Mesothelial cell of epicardium (in vitro differentiated cells): ENCODE measurements around the gene SERPINB1. TPM values are rescaled to one million over a fixed set of nuclear protein-coding genes. Genes with fewer than 3 reads are reported as not detected.

Experiments used
- DNase-seq, 2 experiments: peaks; one replicate each; pipeline ENCODE4 v3.0.0; 2021; ENCODE audit warnings: low spot score in 2 of 2; ENCODE audit not compliant: unreplicated experiment in 2 of 2
- H3K27ac Mint-ChIP-seq: 2 replicates; pipeline ENCODE4 v1.8.0; 2021; ENCODE audit warnings: mixed read lengths
- H3K27me3 Mint-ChIP-seq: 2 replicates; pipeline ENCODE4 v1.8.0; 2021; ENCODE audit warnings: low read depth, mixed read lengths
- H3K36me3 Mint-ChIP-seq: 2 replicates; pipeline ENCODE4 v1.8.0; 2021; ENCODE audit warnings: mixed read lengths
- H3K4me1 Mint-ChIP-seq: 2 replicates; pipeline ENCODE4 v1.8.0; 2021; ENCODE audit warnings: mixed read lengths
- H3K4me3 Mint-ChIP-seq: 2 replicates; pipeline ENCODE4 v1.8.0; 2021; ENCODE audit warnings: mild to moderate bottlenecking, moderate library complexity, mixed read lengths
- H3K9me3 Mint-ChIP-seq: 2 replicates; pipeline ENCODE4 v1.8.0; 2021; ENCODE audit warnings: mixed read lengths
- CTCF ChIP-seq: fragments of 200-600 bp; sonication (generic); IDR thresholded peaks from one replicate; pipeline ENCODE4 v1.5.0; 2021; ENCODE audit warnings: antibody characterized with exemption; ENCODE audit not compliant: unreplicated experiment
- total RNA-seq: library from RNA; stranded (reverse); gene quantifications from 3 replicates; pipeline ENCODE4 v1.2.1, GENCODE V29; 2021

Gene SERPINB1
- total RNA-seq, 1 donor from 2014 or later: 18.5 TPM

GRCh38 chr6:2859185-2859700 lies 17.6 kb upstream of the SERPINB1 start:
- Mint-ChIP-seq H3K9me3 (peaks cover 4% of the 10 kb centered on the region), H3K27me3 (no peaks in the 10 kb centered on the region), H3K4me1 (peaks cover 61% of the 10 kb centered on the region), H3K27ac (peak overlapping the region; percentile 100), H3K4me3 (no peak overlapping the region), H3K36me3 (no peaks in the 10 kb centered on the region)
- no peak for TF ChIP-seq CTCF
- DNase-seq: no peak

- Mint-ChIP-seq H3K4me1 (peaks cover 62% of the 10 kb centered on the region), H3K27ac (peak overlapping the region; percentile 100), H3K27me3 (no peaks in the 10 kb centered on the region), H3K9me3 (peaks cover 4% of the 10 kb centered on the region), H3K36me3 (no peaks in the 10 kb centered on the region), H3K4me3 (no peak overlapping the region)
- no peak for TF ChIP-seq CTCF
- no peak for DNase-seq
Observed at GRCh38 chr6:2857580-2858337, 16.1 kb upstream of the SERPINB1 start.

GRCh38 chr6:2857185-2857579 lies 15.5 kb upstream of the SERPINB1 start:
- H3K27ac Mint-ChIP-seq: peak overlapping the region; percentile 100
- no peak for TF ChIP-seq CTCF
- peaks cover 4% of the 10 kb centered on the region for H3K9me3 Mint-ChIP-seq
- H3K27me3 Mint-ChIP-seq: no peaks in the 10 kb centered on the region
- H3K36me3 Mint-ChIP-seq: no peaks in the 10 kb centered on the region
- no peak for DNase-seq
- peaks cover 62% of the 10 kb centered on the region for H3K4me1 Mint-ChIP-seq
- no peak overlapping the region for H3K4me3 Mint-ChIP-seq

GRCh38 chr6:2855061-2855519 lies 13.4 kb upstream of the SERPINB1 start:
- H3K4me1 Mint-ChIP-seq: peaks cover 69% of the 10 kb centered on the region
- H3K9me3 Mint-ChIP-seq: no peaks in the 10 kb centered on the region
- no peaks in the 10 kb centered on the region for H3K36me3 Mint-ChIP-seq
- no peak overlapping the region for H3K4me3 Mint-ChIP-seq
- peak overlapping the region; percentile 100 for H3K27ac Mint-ChIP-seq
- no peak for DNase-seq
- no peak for TF ChIP-seq CTCF
- H3K27me3 Mint-ChIP-seq: no peaks in the 10 kb centered on the region

- H3K36me3 Mint-ChIP-seq: no peaks in the 10 kb centered on the region
- no peaks in the 10 kb centered on the region for H3K9me3 Mint-ChIP-seq
- peaks cover 66% of the 10 kb centered on the region for H3K4me1 Mint-ChIP-seq
- peak overlapping the region; percentile 57 for H3K4me3 Mint-ChIP-seq
- no peak for TF ChIP-seq CTCF
- no peaks in the 10 kb centered on the region for H3K27me3 Mint-ChIP-seq
- peak overlapping the region; percentile 100 for H3K27ac Mint-ChIP-seq
- DNase-seq: no peak
Observed at GRCh38 chr6:2854396-2854982, 12.8 kb upstream of the SERPINB1 start.
